ENCODE measurements around the gene GABRR2. TPM values are rescaled to one million over a fixed set of nuclear protein-coding genes. Genes with fewer than 3 reads are reported as not detected.
"Not testable (repeated sequence)": the region's sequence is repeated elsewhere in the genome, so short reads cannot be mapped to it uniquely, and the experiment has no call there.

GABRR2 gene
- total RNA-seq, 1 donor from 2014 or later: 1.2 TPM

GRCh38 chr6:89323511-89323971 lies 8.4 kb upstream of the GABRR2 start:
- DNase-seq: no peak

- DNase-seq: peak; percentile 10
Measured at GRCh38 chr6:89321131-89321970, 6.3 kb upstream of the GABRR2 start.

GRCh38 chr6:89320012-89320559 lies 5.0 kb upstream of the GABRR2 start:
- DNase-seq: no peak

- no peak for DNase-seq
Measured at GRCh38 chr6:89317067-89317466, 2.0 kb upstream of the GABRR2 start.

GRCh38 chr6:89314692-89315091 lies 407 bp downstream of the GABRR2 start:
- no peak for DNase-seq

- DNase-seq: peak; percentile 80
Measured at GRCh38 chr6:89313006-89313405, 2.1 kb downstream of the GABRR2 start.

- peak; percentile 85 for DNase-seq
Measured at GRCh38 chr6:89311853-89312531, 3.1 kb downstream of the GABRR2 start.

GRCh38 chr6:89311530-89311852 lies 3.6 kb downstream of the GABRR2 start:
- no peak for DNase-seq

- peak; percentile 21 for DNase-seq
Measured at GRCh38 chr6:89310929-89311328, 4.2 kb downstream of the GABRR2 start.

- no peak for DNase-seq
Measured at GRCh38 chr6:89308525-89309395, 6.3 kb downstream of the GABRR2 start.

GRCh38 chr6:89304517-89304916 lies 10.6 kb downstream of the GABRR2 start:
- not testable (repeated sequence) for DNase-seq

- no peak for DNase-seq
Measured at GRCh38 chr6:89302936-89303335, 12.2 kb downstream of the GABRR2 start.

- DNase-seq: no peak
Measured at GRCh38 chr6:89302195-89302770, 12.8 kb downstream of the GABRR2 start.

GRCh38 chr6:89301586-89302194 lies 13.4 kb downstream of the GABRR2 start:
- no peak for DNase-seq

- peak; percentile 13 for DNase-seq
Measured at GRCh38 chr6:89299466-89299850, 15.6 kb downstream of the GABRR2 start.

- peak; percentile 82 for DNase-seq
Measured at GRCh38 chr6:89298680-89299465, 16.2 kb downstream of the GABRR2 start.

GRCh38 chr6:89297695-89298351 lies 17.3 kb downstream of the GABRR2 start:
- peak; percentile 95 for DNase-seq

- DNase-seq: no peak
Measured at GRCh38 chr6:89295981-89296380, 19.1 kb downstream of the GABRR2 start.

- DNase-seq: not testable (repeated sequence)
Measured at GRCh38 chr6:89295116-89295515, 20.0 kb downstream of the GABRR2 start.

GRCh38 chr6:89291256-89291819 lies 23.8 kb downstream of the GABRR2 start:
- no peak for DNase-seq

All from tongue (tissue), 2 donors.